Skeletal muscle cell (primary cell): ENCODE measurements around the gene LRR1.
"Not testable (repeated sequence)": the region's sequence is repeated elsewhere in the genome, so short reads cannot be mapped to it uniquely, and the experiment has no call there.

Source experiments
- DNase-seq: peaks from one replicate; pipeline ENCODE4 v3.0.0-alpha.2; 2010; ENCODE audit warnings: low read depth
- H3K4me3 ChIP-seq: 2 replicates; pipeline ENCODE4 v1.5.1; 2011; ENCODE audit warnings: low read depth, mild to moderate bottlenecking, control low read depth, low read length, moderate library complexity

LRR1 gene

GRCh38 chr14:49622022-49622607 is 23.4 kb downstream of the LRR1 start:
- DNase-seq: no peak
- H3K4me3 ChIP-seq: peak overlapping the region; percentile 94

GRCh38 chr14:49623387-49623786 is 24.6 kb downstream of the LRR1 start:
- H3K4me3 ChIP-seq: peak overlapping the region; percentile 14
- DNase-seq: no peak

GRCh38 chr14:49623941-49624839 is 25.4 kb downstream of the LRR1 start:
- no peak overlapping the region for H3K4me3 ChIP-seq
- DNase-seq: no peak

GRCh38 chr14:49633640-49634546 is 35.2 kb downstream of the LRR1 start:
- DNase-seq: peak; percentile 88
- H3K4me3 ChIP-seq: peak overlapping the region; percentile 97

GRCh38 chr14:49634547-49635334 is 36.0 kb downstream of the LRR1 start, which contains the start of gene DNAAF2:
Gene DNAAF2, minus strand, starts transcription at chr14:49635244. Its CDS starts 95 bp downstream, at chr14:49635149.
- DNase-seq: peak; percentile 23
- H3K4me3 ChIP-seq: peak within 1 kb of the TSS; percentile 97

- no peak for DNase-seq
- no peak overlapping the region for H3K4me3 ChIP-seq
Observed at GRCh38 chr14:49636866-49637265, 38.1 kb downstream of the LRR1 start.

- no peak overlapping the region for H3K4me3 ChIP-seq
- DNase-seq: no peak
Observed at GRCh38 chr14:49637534-49638078, 38.9 kb downstream of the LRR1 start.

- no peak overlapping the region for H3K4me3 ChIP-seq
- no peak for DNase-seq
Observed at GRCh38 chr14:49640540-49641417, 42.0 kb downstream of the LRR1 start.

- DNase-seq: no peak
- no peak overlapping the region for H3K4me3 ChIP-seq
Observed at GRCh38 chr14:49641697-49642129, 43.0 kb downstream of the LRR1 start.

- DNase-seq: no peak
- H3K4me3 ChIP-seq: no peak overlapping the region
Observed at GRCh38 chr14:49642163-49642562, 43.4 kb downstream of the LRR1 start.

GRCh38 chr14:49653508-49653907 is 54.8 kb downstream of the LRR1 start:
- DNase-seq: no peak
- H3K4me3 ChIP-seq: no peak overlapping the region

GRCh38 chr14:49654511-49654910 is 55.8 kb downstream of the LRR1 start:
- no peak for DNase-seq
- no peak overlapping the region for H3K4me3 ChIP-seq

- not testable (repeated sequence) for DNase-seq, H3K4me3 ChIP-seq
Observed at GRCh38 chr14:49657500-49657899, 58.8 kb downstream of the LRR1 start.

GRCh38 chr14:49659526-49660455 is 61.1 kb downstream of the LRR1 start:
- no peak for DNase-seq
- H3K4me3 ChIP-seq: no peak overlapping the region
